Pancreas (tissue), 10 donors: Measurements from ENCODE around the gene CCDC73. TPM values are rescaled to one million over a fixed set of nuclear protein-coding genes. Genes with fewer than 3 reads are reported as not detected.

ENCODE experiments used
- ATAC-seq, 4 donors: fragments of 200-7000 bp; cut with Tn5 transposase; one replicate each; pipeline versions ENCODE4 v1.8.0 to v1.9.1; 2020; ENCODE audit warnings: mild to moderate bottlenecking in 4 of 4, moderate library complexity in 4 of 4
- DNase-seq, 6 donors: peaks; one replicate each; pipeline ENCODE4 v3.0.0-alpha.2; 2020
- FAIRE-seq: peaks from 2 replicates; lab custom pipeline; 2012; peaks lifted over from hg19 to GRCh38; lab: Jason Lieb, UNC
- H3K27ac ChIP-seq, 4 donors: fragments of 200-600 bp; sonication (generic); 1 replicate in 3 of 4; 2 replicates in 1 of 4; pipeline versions ENCODE4 v1.5.0 to v1.8.0; 2020
- H3K27me3 ChIP-seq, 4 donors: fragments of 200-600 bp; one replicate each; pipeline ENCODE4 v1.8.0; 2021
- H3K36me3 ChIP-seq, 3 donors: fragments of 200-600 bp; sonication (generic) in 1 of 3; one replicate each; pipeline versions ENCODE4 v1.5.0 to v1.8.0; 2020 to 2021
- H3K4me1 ChIP-seq, 3 donors: fragments of 200-600 bp; one replicate each; pipeline ENCODE4 v1.8.0; 2021
- H3K4me3 ChIP-seq, 4 donors: fragments of 200-600 bp; sonication (generic) in 2 of 4; one replicate each; pipeline versions ENCODE4 v1.5.0 to v1.8.0; 2020 to 2021
- H3K9me3 ChIP-seq, 4 donors: fragments of 200-600 bp; one replicate each; pipeline ENCODE4 v1.8.0; 2021
- WGBS, 2 donors: extraction: QIAGEN DNeasy Blood & Tissue Kit; methylation state at CpG; one replicate each; pipeline ENCODE4 v1.1.7; 2013; 5-methylcytosine and 5-hydroxymethylcytosine counted together
- intact Hi-C, 3 donors: fragments of 100-400 bp; cut with DNase I; formaldehyde crosslinking; loops; one replicate each; pipeline versions ENCODE4 v1.11.1 to v1.14.2; 2022
- polyA plus RNA-seq, 2 donors: library from polyadenylated mRNA; stranded (reverse); fragments of 200-250 nt; gene quantifications; one replicate each; pipeline ENCODE4 v1.2.3, GENCODE V29; 2013
- total RNA-seq, 6 donors: library from RNA; stranded (reverse); fragmentation: NEBNext Ultra II Directional in 4 of 6; extraction: Animal tissue kit (Norgen Biotek cat#: 25700) in 4 of 6; gene quantifications; one replicate each; pipeline versions ENCODE4 v1.2.1 to v1.2.4, GENCODE V29; 2021 to 2023
- TF ChIP-seq, protein P1 (sequence below), 4 donors: fragments of 200-600 bp; sonication (generic) in 3 of 4; IDR thresholded peaks; one replicate each; pipeline versions ENCODE4 v1.5.0 to v1.8.0; 2021; ENCODE audit warnings: antibody characterized with exemption in 4 of 4
- donor health status: healthy with polysubstance abuse.
- donor health status: DM: no; HTN: no; CAD: no; lungs with moderate emphysema.
- donor health status: DM: no; HTN: no; CAD: no.
- donor health status: control.
- donor health status: control.
- donor health status: Bipolar disorder and iron deficiency.
- donor health status: DM: yes; HTN: yes; CAD: no.
- donor health status: DM: no; HTN: no; CAD: no.
- donor health status: DM: no; HTN: no; CAD: no.
- donor health status: DM: yes; HTN: yes; CAD: no.

The CCDC73 gene
- total and polyA plus RNA-seq, 8 donors, result 0.06 TPM; not detected in 7

- intact Hi-C loops, result no loop called here
- no peak for FAIRE-seq
- Histone ChIP-seq H3K36me3 (no peaks in the 10 kb centered on the region), H3K9me3 (no peaks in the 10 kb centered on the region), H3K4me3 (no peak overlapping the region), H3K4me1 (no peaks in the 10 kb centered on the region), H3K27me3 (no peaks in the 10 kb centered on the region), H3K27ac (no peak overlapping the region)
- TF ChIP-seq, protein P1, sequence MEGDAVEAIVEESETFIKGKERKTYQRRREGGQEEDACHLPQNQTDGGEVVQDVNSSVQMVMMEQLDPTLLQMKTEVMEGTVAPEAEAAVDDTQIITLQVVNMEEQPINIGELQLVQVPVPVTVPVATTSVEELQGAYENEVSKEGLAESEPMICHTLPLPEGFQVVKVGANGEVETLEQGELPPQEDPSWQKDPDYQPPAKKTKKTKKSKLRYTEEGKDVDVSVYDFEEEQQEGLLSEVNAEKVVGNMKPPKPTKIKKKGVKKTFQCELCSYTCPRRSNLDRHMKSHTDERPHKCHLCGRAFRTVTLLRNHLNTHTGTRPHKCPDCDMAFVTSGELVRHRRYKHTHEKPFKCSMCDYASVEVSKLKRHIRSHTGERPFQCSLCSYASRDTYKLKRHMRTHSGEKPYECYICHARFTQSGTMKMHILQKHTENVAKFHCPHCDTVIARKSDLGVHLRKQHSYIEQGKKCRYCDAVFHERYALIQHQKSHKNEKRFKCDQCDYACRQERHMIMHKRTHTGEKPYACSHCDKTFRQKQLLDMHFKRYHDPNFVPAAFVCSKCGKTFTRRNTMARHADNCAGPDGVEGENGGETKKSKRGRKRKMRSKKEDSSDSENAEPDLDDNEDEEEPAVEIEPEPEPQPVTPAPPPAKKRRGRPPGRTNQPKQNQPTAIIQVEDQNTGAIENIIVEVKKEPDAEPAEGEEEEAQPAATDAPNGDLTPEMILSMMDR (IDR thresholded peaks at IDR 0.05), result no peak
- no peak for DNase-seq
- ATAC-seq, result no peak
- WGBS, 2 donors, result 69 to 82% methylated on average over 4 of the region's 4 CpGs
Measured at GRCh38 chr11:32817181-32817851, 22.9 kb upstream of the CCDC73 start.

DNA sequence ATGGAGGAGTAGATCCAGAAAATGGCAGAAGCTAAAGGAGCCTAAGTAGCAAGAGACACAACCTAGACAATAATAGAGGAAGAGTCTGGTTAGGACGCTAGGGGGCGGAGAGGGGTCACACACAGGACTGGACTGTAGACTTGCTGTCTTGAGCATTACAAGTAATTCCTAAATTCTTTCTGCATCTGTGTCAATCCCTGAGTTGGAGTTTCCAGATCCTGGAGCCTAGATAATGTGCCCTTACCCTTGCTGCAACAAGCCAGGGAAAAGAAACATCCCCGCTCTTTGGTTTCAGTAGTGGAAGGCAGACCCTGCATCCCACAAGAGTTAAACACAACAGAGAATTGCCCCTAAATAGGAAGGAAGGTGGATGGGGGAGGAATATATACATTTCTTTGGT lies 14.9 kb upstream of the CCDC73 start:
- peak; percentile 73 to 98 (median 93) for ATAC-seq
- TF ChIP-seq, protein P1 (IDR thresholded peaks at IDR 0.05), result peak; percentile 24 to 72 (median 48)
- no peak overlapping the region for H3K4me3 ChIP-seq
- 20 to 23% methylated on average over 3 of the region's 3 CpGs for WGBS, 2 donors
- H3K27me3 ChIP-seq, result no peaks in the 10 kb centered on the region
- H3K4me1 ChIP-seq, result no peaks in the 10 kb centered on the region
- no peak overlapping the region for H3K27ac ChIP-seq
- intact Hi-C loops, result no loop called here
- peak in 5 of 6 donors; percentile 43 to 68 (median 65) for DNase-seq
- H3K36me3 ChIP-seq, result no peaks in the 10 kb centered on the region
- H3K9me3 ChIP-seq, result no peaks in the 10 kb centered on the region
- FAIRE-seq, result no peak

DNA sequence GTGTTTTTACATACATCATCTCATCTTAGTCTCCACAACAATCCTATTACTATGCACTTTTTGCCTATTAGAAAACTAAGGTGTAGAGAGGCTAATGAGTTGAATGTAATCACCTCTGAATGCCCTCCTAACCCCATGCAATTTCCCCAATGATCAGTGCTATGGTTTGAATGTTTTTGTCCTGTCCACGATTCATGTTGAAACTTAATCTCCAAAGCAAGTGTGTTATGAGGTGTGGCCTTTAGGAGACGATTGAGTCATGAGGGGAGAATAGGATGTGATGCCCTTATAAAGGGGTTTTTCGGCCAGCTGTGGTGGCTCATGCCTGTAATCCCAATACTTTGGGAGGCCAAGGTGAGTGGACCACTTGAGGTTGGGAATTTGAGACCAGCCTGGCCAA lies 2.0 kb upstream of the CCDC73 start:
- FAIRE-seq (no peak), ATAC-seq (no peak), DNase-seq (no peak)
- TF ChIP-seq, protein P1 (IDR thresholded peaks at IDR 0.05), result no peak
- H3K4me3 ChIP-seq, result no peak overlapping the region
- H3K9me3 ChIP-seq, result no peaks in the 10 kb centered on the region
- WGBS, 2 donors, result 66 to 77% methylated on average over 3 of the region's 3 CpGs
- no peaks in the 10 kb centered on the region for H3K4me1 ChIP-seq
- no peaks in the 10 kb centered on the region for H3K36me3 ChIP-seq
- H3K27me3 ChIP-seq, result no peaks in the 10 kb centered on the region
- intact Hi-C loops, result loop anchor here in 2 of 3 donors (10.0 kb wide), 2 partner anchors 472 to 482 kb away; no protein-coding TSS in a partner anchor
- no peak overlapping the region for H3K27ac ChIP-seq

GRCh38 chr11:32792948-32793475 lies 1.4 kb downstream of the CCDC73 start:
- peak; percentile 83 to 98 (median 95) for ATAC-seq
- Histone ChIP-seq H3K9me3 (no peaks in the 10 kb centered on the region), H3K27me3 (no peaks in the 10 kb centered on the region), H3K4me3 (peak overlapping the region in 1 of 4 donors; percentile 22), H3K4me1 (no peaks in the 10 kb centered on the region), H3K36me3 (no peaks in the 10 kb centered on the region), H3K27ac (no peak overlapping the region)
- DNase-seq, result peak in 5 of 6 donors; percentile 30 to 72 (median 42)
- TF ChIP-seq, protein P1 (IDR thresholded peaks at IDR 0.05), result peak; percentile 27 to 62 (median 44)
- peak; percentile 75 for FAIRE-seq
- intact Hi-C loops, result loop anchor here in 2 of 3 donors (10.0 kb wide), 2 partner anchors 468 to 478 kb away; no protein-coding TSS in a partner anchor
- WGBS, 2 donors, result 12 to 14% methylated on average over 13 of the region's 13 CpGs
